Measurements from ENCODE around the gene COBLL1.

- no peak for TF ChIP-seq POLR2A (IDR thresholded peaks at IDR 0.05)
- TF ChIP-seq CTCF (IDR thresholded peaks at IDR 0.05) = no peak
Measured at GRCh38 chr2:164757934-164758695, 83.5 kb downstream of the COBLL1 start.
